Bronchial epithelial cell (primary cell): ENCODE data around the gene PTPRN2. TPM values are rescaled to one million over a fixed set of nuclear protein-coding genes. Genes with fewer than 3 reads are reported as not detected.
"Not testable (repeated sequence)": the region's sequence is repeated elsewhere in the genome, so short reads cannot be mapped to it uniquely, and the experiment has no call there.

Source experiments
- DNase-seq: peaks from one replicate; pipeline ENCODE4 v3.0.0-alpha.2; 2010; ENCODE audit warnings: low read depth
- FAIRE-seq: peaks from 2 replicates; lab custom pipeline; 2011; peaks lifted over from hg19 to GRCh38; lab: Jason Lieb, UNC
- H3K27me3 ChIP-seq: 2 replicates; pipeline ENCODE4 v1.5.1; 2011; ENCODE audit warnings: low read length; ENCODE audit not compliant: control insufficient read depth, insufficient read depth
- H3K36me3 ChIP-seq: 2 replicates; pipeline ENCODE4 v1.5.1; 2011; ENCODE audit warnings: low read length; ENCODE audit not compliant: control insufficient read depth, insufficient read depth
- H3K4me3 ChIP-seq: 2 replicates; pipeline ENCODE4 v1.5.1; 2011; ENCODE audit warnings: mild to moderate bottlenecking, low read depth, low read length, control low read depth
- total RNA-seq: library from RNA; depleted of rRNA; stranded (reverse); fragments of >200 nt; gene quantifications from 2 replicates; pipeline ENCODE4 v1.2.1, GENCODE V29; 2014
- TF ChIP-seq, protein P1 (sequence below): IDR thresholded peaks from 2 replicates; pipeline ENCODE4 v1.5.1; 2011; ENCODE audit warnings: mild to moderate bottlenecking, moderate library complexity, low read length, control low read depth, inconsistent platforms; ENCODE audit not compliant: insufficient read depth, severe bottlenecking

Gene PTPRN2
- total RNA-seq, 1 donor from 2014 or later = 1.1 TPM

- Histone ChIP-seq H3K36me3 (no peaks in the 10 kb centered on the region), H3K27me3 (no peaks in the 10 kb centered on the region), H3K4me3 (no peak overlapping the region)
- TF ChIP-seq, protein P1, sequence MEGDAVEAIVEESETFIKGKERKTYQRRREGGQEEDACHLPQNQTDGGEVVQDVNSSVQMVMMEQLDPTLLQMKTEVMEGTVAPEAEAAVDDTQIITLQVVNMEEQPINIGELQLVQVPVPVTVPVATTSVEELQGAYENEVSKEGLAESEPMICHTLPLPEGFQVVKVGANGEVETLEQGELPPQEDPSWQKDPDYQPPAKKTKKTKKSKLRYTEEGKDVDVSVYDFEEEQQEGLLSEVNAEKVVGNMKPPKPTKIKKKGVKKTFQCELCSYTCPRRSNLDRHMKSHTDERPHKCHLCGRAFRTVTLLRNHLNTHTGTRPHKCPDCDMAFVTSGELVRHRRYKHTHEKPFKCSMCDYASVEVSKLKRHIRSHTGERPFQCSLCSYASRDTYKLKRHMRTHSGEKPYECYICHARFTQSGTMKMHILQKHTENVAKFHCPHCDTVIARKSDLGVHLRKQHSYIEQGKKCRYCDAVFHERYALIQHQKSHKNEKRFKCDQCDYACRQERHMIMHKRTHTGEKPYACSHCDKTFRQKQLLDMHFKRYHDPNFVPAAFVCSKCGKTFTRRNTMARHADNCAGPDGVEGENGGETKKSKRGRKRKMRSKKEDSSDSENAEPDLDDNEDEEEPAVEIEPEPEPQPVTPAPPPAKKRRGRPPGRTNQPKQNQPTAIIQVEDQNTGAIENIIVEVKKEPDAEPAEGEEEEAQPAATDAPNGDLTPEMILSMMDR = no peak
- FAIRE-seq (no peak), DNase-seq (no peak)
Observed at GRCh38 chr7:157898802-157899505, 688.7 kb downstream of the PTPRN2 start.

DNA sequence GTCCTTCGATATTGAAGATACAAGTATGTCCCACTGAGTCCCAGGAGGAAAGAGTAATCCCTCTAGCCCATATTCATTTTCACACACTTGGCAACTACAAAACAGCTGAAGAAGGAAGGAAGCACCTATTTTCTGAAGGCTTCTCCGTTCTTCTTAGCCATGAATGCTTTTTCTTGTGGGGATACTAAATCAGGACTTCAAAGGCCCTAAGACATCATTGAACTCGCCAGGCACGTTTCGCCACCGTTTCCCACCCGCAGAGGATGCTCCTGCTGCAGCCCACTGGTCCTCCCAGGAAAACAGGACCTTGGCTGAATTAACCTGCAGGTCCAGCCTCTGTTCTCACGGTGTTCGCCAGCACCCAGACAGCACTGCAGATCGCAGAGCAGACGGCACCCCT is 689.4 kb downstream of the PTPRN2 start:
- Histone ChIP-seq H3K4me3 (no peak overlapping the region), H3K36me3 (no peaks in the 10 kb centered on the region), H3K27me3 (no peaks in the 10 kb centered on the region)
- TF ChIP-seq, protein P1 = no peak
- FAIRE-seq = no peak
- no peak for DNase-seq

DNA sequence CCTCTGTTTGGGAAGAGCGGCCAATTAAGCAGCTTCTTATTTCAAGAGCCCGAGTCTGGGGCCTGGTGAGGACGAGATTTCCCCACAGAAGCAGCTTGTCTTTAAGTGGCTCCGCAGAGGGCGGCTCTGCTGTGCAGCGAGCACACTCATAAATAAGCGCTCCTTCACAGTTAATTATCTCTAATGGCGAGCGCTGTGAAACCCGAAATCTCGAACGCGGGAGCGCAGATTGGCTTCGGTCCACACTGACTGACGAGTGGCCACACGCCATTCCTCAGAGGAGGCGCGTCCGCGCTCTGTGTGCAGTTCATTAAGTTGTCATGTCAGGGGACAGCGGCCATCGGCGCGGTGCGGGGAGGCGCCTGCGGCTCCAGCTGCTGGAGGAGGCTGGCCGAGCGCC is 689.9 kb downstream of the PTPRN2 start:
- no peak overlapping the region for H3K4me3 ChIP-seq
- no peak for FAIRE-seq
- TF ChIP-seq, protein P1 = no peak
- no peaks in the 10 kb centered on the region for H3K27me3 ChIP-seq
- no peaks in the 10 kb centered on the region for H3K36me3 ChIP-seq
- no peak for DNase-seq

DNA sequence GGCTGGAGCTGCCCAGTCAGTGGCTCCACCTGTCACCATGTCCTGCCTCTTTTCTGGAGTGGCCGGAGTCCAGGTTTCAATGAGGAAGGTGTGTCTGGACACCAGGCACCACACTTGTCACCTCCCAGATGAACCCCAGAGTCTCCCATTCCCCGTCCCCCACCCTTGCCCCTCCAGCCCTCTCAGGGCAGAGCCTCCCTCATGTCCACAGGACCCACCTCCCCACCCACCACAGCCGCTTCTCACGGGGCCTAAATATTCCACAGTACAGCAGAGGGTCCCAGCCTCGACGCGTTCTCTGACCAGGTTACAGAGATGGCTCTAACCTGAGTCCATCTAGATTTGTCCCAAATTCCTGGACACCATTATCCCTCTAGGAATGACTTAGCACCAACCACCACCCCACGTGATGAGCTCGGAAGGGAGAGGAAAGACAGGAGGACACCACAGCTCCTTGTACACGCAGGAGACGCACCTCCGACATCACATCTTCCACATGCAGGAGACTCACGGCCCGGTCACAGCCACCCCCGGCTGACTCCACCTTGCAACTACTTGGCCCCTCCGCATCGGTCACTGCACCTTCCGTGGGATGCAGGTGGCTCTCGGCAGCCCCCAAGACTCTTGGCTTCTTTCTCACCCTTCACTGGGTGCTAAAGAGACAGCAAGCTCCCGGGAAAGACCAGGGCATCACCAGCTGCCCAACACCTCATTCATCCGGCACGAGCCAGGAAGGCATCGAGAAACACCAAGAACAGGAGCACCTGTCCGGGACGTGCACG is 690.7 kb downstream of the PTPRN2 start:
- no peaks in the 10 kb centered on the region for H3K27me3 ChIP-seq
- FAIRE-seq (no peak), DNase-seq (no peak)
- no peaks in the 10 kb centered on the region for H3K36me3 ChIP-seq
- no peak overlapping the region for H3K4me3 ChIP-seq
- TF ChIP-seq, protein P1 = no peak

DNA sequence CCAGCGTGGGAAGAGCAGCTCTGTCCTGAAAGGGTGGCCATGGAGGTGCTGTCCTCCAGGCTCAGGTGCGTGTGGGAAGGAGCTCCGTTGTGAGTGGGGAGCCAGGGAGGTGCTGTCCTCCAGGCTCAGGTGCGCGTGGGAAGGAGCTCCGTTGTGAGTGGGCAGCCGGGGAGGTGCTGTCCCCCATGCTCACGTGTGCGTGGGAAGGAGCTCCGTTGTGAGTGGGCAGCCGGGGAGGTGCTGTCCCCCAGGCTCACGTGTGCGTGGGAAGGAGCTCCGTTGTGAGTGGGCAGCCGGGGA is 691.3 kb downstream of the PTPRN2 start:
- not testable (repeated sequence) for DNase-seq, H3K36me3 ChIP-seq, H3K4me3 ChIP-seq, FAIRE-seq, H3K27me3 ChIP-seq

DNA sequence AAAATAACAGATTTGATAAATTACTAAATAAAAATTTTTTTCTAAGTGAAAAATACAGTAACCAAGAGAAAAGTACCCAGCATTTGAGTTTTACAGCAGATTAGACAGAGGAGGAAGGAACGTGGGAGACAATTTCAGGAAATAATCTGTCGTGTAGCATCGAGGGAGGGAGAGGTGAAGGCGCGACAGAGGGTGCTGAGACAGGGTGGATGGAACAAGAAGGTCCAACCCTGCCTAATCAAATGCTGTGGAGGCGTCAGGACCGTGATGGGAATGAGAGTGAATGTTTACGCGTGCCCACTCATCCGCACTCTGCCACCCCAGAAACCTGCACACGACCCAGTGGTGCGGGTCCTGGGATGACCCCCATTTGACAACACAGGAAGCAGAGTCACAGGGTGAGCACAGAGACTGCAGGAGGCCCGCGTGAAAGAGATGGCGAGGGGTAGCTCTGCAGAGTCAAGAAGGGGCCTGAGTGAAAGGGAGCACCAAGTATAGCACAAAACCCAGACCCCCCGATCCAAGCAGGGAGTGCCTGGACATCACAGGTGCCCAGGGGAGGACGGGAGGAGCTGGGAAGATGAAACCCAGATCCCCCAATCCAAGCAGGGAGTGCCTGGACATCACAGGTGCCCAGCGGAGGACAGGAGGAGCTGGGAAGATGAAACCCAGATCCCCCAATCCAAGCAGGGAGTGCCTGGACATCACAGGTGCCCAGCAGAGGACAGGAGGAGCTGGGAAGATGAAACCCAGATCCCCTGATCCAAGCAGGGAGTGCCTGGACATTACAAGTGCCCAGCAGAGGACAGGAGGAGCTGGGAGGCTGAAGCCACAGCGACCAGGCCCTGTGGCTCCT is 691.9 kb downstream of the PTPRN2 start:
- DNase-seq = no peak
- H3K36me3 ChIP-seq = no peaks in the 10 kb centered on the region
- TF ChIP-seq, protein P1 = no peak
- H3K4me3 ChIP-seq = no peak overlapping the region
- FAIRE-seq = no peak
- no peaks in the 10 kb centered on the region for H3K27me3 ChIP-seq

- not testable (repeated sequence) for H3K4me3 ChIP-seq, H3K36me3 ChIP-seq, DNase-seq, H3K27me3 ChIP-seq, FAIRE-seq
Observed at GRCh38 chr7:157895098-157895497, 692.5 kb downstream of the PTPRN2 start.
